ENCODE measurements around the gene TXNRD1. TPM values are rescaled to one million over a fixed set of nuclear protein-coding genes. Genes with fewer than 3 reads are reported as not detected.

The TXNRD1 gene
- total and polyA plus RNA-seq, 2 of the 8 experiments (the other 6 are each of a cell fraction or from before 2014, with no cell fraction given): 56.8 to 127 TPM

DNA sequence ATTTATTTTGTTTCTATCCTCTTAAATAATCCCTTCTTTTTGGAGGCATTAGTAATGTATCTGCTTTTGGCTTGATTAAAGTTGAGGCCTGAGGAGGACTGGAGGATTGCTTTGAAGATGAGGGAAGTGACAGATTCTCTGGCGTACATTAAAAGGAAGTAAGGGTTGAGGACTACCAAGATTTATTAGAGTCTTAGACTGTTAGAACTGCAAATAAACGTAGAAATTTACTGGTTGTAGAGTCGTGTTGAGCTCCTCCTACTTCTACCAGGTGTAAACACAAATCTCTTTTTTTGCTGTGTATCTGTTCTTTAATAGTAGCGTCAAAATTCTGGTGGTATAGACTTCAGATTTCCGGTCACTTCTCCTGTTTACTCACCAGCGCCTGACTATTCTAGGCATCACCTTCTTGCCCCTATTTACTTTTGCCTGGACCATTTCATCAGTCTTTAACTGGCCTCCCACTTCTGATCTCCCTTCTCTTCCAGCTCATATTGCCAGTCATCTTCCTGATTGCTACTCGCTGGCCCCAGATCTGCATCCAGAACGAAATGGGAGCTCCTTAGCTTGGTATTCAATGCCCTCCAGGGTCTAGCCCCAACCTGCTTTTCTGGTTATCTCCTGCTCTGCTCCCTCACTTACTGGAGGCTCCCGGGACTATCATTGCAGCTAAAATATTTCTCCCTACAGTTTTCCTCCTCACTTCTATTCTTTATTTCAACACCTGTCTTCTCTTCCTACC is 79.5 kb downstream of the TXNRD1 start:
- Histone ChIP-seq H2BK5ac (ENCODE audit: low read depth, low read length) (no peak overlapping the region), H3K4me2 (ENCODE audit: insufficient read depth in 1 of 2, low read depth in 2 of 2, low read length in 2 of 2) (no peak overlapping the region), H3K56ac (replicated peaks; ENCODE audit: insufficient read length, low read depth, low read length) (no peak overlapping the region), H2BK15ac (ENCODE audit: low read length) (no peak overlapping the region), H4K5ac (ENCODE audit: insufficient read length, low read depth, low read length) (no peak overlapping the region), H3K27ac (ENCODE audit: low read depth, low read length) (no peak overlapping the region), H3K36me3 (ENCODE audit: control insufficient read depth in 2 of 4, insufficient read depth in 4 of 4, low read length in 3 of 4) (peaks cover 4 to 36% (median 10%) of the 10 kb centered on the region in 4 experiments; a peak in 7 of 8 replicates), H2BK12ac (ENCODE audit: low read depth, low read length) (no peak overlapping the region), H3K9me3 (ENCODE audit: insufficient read depth in 2 of 2, low read depth in 1 of 2, low read length in 1 of 2) (no peaks in the 10 kb centered on the region), H3K23ac (ENCODE audit: insufficient read length) (no peak overlapping the region), H4K20me1 (replicated peaks in 1 of 2; ENCODE audit: control insufficient read depth in 1 of 2, insufficient read depth in 2 of 2, low read length in 2 of 2) (peaks cover 8 to 20% of the 10 kb centered on the region in 2 experiments), H3K27me3 (replicated peaks in 1 of 4; ENCODE audit: control insufficient read depth in 3 of 4, extremely low read depth in 1 of 4, insufficient read depth in 3 of 4, low read length in 3 of 4) (no peaks in the 10 kb centered on the region), H3K4me1 (replicated peaks in 1 of 4; ENCODE audit: control insufficient read depth in 3 of 4, insufficient read depth in 4 of 4, low read length in 3 of 4) (peaks cover 0 to 5% (median 1%) of the 10 kb centered on the region in 4 experiments; a peak in 4 of 7 replicates), H3K79me1 (ENCODE audit: low read depth, low read length) (peaks cover 3% of the 10 kb centered on the region), H2AK5ac (ENCODE audit: low read depth, low read length) (no peak overlapping the region), H3K4ac (replicated peaks; ENCODE audit: insufficient read length, low read depth, low read length) (no peak overlapping the region), H2BK20ac (ENCODE audit: low read length) (no peak overlapping the region), H4K91ac (replicated peaks; ENCODE audit: insufficient read length, low read length) (no peak overlapping the region), H3K4me3 (ENCODE audit: extremely low read depth in 1 of 4, insufficient read depth in 2 of 4, low read depth in 3 of 4, low read length in 4 of 4) (no peak overlapping the region), H2BK120ac (replicated peaks; ENCODE audit: low read depth, low read length) (no peak overlapping the region), H3K79me2 (ENCODE audit: control insufficient read depth in 1 of 2, insufficient read depth in 2 of 2, low read length in 2 of 2) (peaks cover 15 to 80% of the 10 kb centered on the region in 2 experiments), H3K23me2 (ENCODE audit: low read depth, low read length) (no peaks in the 10 kb centered on the region; the same call in 1 of the 2 replicates), H4K8ac (ENCODE audit: extremely low read depth, insufficient read depth, low read length) (no peak overlapping the region), H3K14ac (ENCODE audit: insufficient read length) (no peak overlapping the region), H3K18ac (ENCODE audit: extremely low read depth, low read length) (no peak overlapping the region), H3K9ac (replicated peaks in 1 of 4; ENCODE audit: extremely low read depth in 1 of 4, low read depth in 3 of 4, low read length in 3 of 4) (no peak overlapping the region), H2AFZ (ENCODE audit: low read length) (no peak overlapping the region)
- no peak for DNase-seq (ENCODE audit: low read depth in 1 of 2, low spot score in 2 of 2)
- TF ChIP-seq CHD2 (IDR thresholded peaks at IDR 0.05; ENCODE audit: low read length) (no peak), CREB1 (IDR thresholded peaks at IDR 0.05) (no peak)
- ChIA-PET POLR2A (ENCODE audit: partially characterized antibody) (interaction anchor here (0.7 to 2.0 kb wide), 4 partner anchors 9 to 93 kb away, joined by 3 to 5 read pairs (median 4); no protein-coding TSS in a partner anchor), CTCF (ENCODE audit: partially characterized antibody) (interaction anchor here (0.8 to 9.9 kb wide), 9 partner anchors 12 to 93 kb away, joined by 3 to 75 read pairs (median 5); no protein-coding TSS in a partner anchor)
- WGBS, 2 experiments (ENCODE audit: extremely low coverage in 1 of 2, insufficient coverage in 1 of 2, insufficient read length in 1 of 2, insufficient replicate concordance in 2 of 2, low coverage in 1 of 2, low lambda C conversion rate in 2 of 2, missing lambda C conversion rate in 1 of 2): 88% methylated on average over 9 of the region's 9 CpGs; no CpG with 5 or more reads in 1 of the 2 experiments
- no peak for FAIRE-seq

All from H1 (cell line).